Spinal cord (tissue), 10 donors: ENCODE data around the gene DENR. TPM values are rescaled to one million over a fixed set of nuclear protein-coding genes. Genes with fewer than 3 reads are reported as not detected.

Experiments
- DNase-seq, 6 donors: peaks; one replicate each; pipeline versions ENCODE4 v3.0.0 to v3.0.0-alpha.2; 2013 to 2015; ENCODE audit warnings: low spot score in 6 of 6, low read depth in 4 of 6
- H3K27ac ChIP-seq: one replicate; pipeline ENCODE4 v1.5.1; 2013; ENCODE audit warnings: low read depth, low read length, control low read depth
- H3K27me3 ChIP-seq: one replicate; pipeline ENCODE4 v1.6.1; 2013; ENCODE audit warnings: low read length; ENCODE audit not compliant: control insufficient read depth, insufficient read depth
- H3K36me3 ChIP-seq: one replicate; pipeline ENCODE4 v1.6.1; 2013; ENCODE audit warnings: low read length; ENCODE audit not compliant: control insufficient read depth, insufficient read depth
- H3K4me1 ChIP-seq: one replicate; pipeline ENCODE4 v1.6.1; 2013; ENCODE audit warnings: low read length; ENCODE audit not compliant: control insufficient read depth, insufficient read depth
- H3K4me3 ChIP-seq: one replicate; pipeline ENCODE4 v1.5.1; 2013; ENCODE audit warnings: low read depth, low read length, control low read depth
- H3K9me3 ChIP-seq: one replicate; pipeline ENCODE4 v1.6.1; 2013; ENCODE audit warnings: low read length; ENCODE audit not compliant: control insufficient read depth, insufficient read depth
- WGBS: methylation state at CpG from one replicate; pipeline ENCODE4 v1.1.5; 2013; ENCODE audit warnings: missing lambda C conversion rate; ENCODE audit not compliant: insufficient coverage; 5-methylcytosine and 5-hydroxymethylcytosine counted together
- polyA plus RNA-seq, 2 donors: library from polyadenylated mRNA; unstranded; fragments of 120-200 nt; gene quantifications; one replicate each; pipeline ENCODE4 v1.2.1, GENCODE V29; 2013; ENCODE audit not compliant: insufficient read length in 2 of 2
- small RNA-seq: library from RNA; depleted of rRNA; stranded (forward); fragments of <200 nt; gene quantifications from one replicate; pipeline ENCODE3, GENCODE V24; 2014; ENCODE audit warnings: low replicate concordance
- total RNA-seq, 2 donors: library from RNA; depleted of rRNA in 1 of 2; stranded (reverse); fragments of 120-200 nt in 1 of 2; fragments of >200 nt in 1 of 2; gene quantifications; one replicate each; pipeline versions ENCODE4 v1.2.3 to v1.2.4, GENCODE V29; 2013 to 2014
- donor health status: healthy.

Gene DENR
- total and polyA plus RNA-seq, 4 donors: 44.2 to 72.5 (median 59.2) TPM

- Histone ChIP-seq H3K4me1 (no peaks in the 10 kb centered on the region), H3K27me3 (no peaks in the 10 kb centered on the region), H3K9me3 (no peaks in the 10 kb centered on the region), H3K36me3 (peaks cover 2% of the 10 kb centered on the region), H3K27ac (no peak overlapping the region), H3K4me3 (no peak overlapping the region)
- no CpG with 5 or more reads among the region's 3 CpGs for WGBS
- no peak for DNase-seq
These were observed 59.2 kb downstream of the DENR start for GRCh38 chr12:122811777-122812176.

- H3K36me3 ChIP-seq: no peaks in the 10 kb centered on the region
- H3K4me1 ChIP-seq: no peaks in the 10 kb centered on the region
- no peak for DNase-seq
- H3K27ac ChIP-seq: no peak overlapping the region
- H3K4me3 ChIP-seq: no peak overlapping the region
- no peaks in the 10 kb centered on the region for H3K9me3 ChIP-seq
- no peaks in the 10 kb centered on the region for H3K27me3 ChIP-seq
- 90% methylated on average over 7 of the region's 10 CpGs for whole genome bisulfite sequencing
These were observed 60.7 kb downstream of the DENR start for GRCh38 chr12:122813310-122813713.

GRCh38 chr12:122819209-122819785 is 66.7 kb downstream of the DENR start:
- Histone ChIP-seq H3K4me3 (no peak overlapping the region), H3K36me3 (no peaks in the 10 kb centered on the region), H3K27me3 (no peaks in the 10 kb centered on the region), H3K4me1 (peaks cover 8% of the 10 kb centered on the region), H3K27ac (no peak overlapping the region), H3K9me3 (no peaks in the 10 kb centered on the region)
- WGBS: 34% methylated on average over 6 of the region's 10 CpGs
- peak in 2 of 6 donors; percentile 73 to 86 for DNase-seq

GRCh38 chr12:122820138-122820537 is 67.5 kb downstream of the DENR start:
- H3K36me3 ChIP-seq: no peaks in the 10 kb centered on the region
- no peaks in the 10 kb centered on the region for H3K27me3 ChIP-seq
- peaks cover 8% of the 10 kb centered on the region for H3K4me1 ChIP-seq
- no peak overlapping the region for H3K27ac ChIP-seq
- no peak for DNase-seq
- H3K9me3 ChIP-seq: no peaks in the 10 kb centered on the region
- no peak overlapping the region for H3K4me3 ChIP-seq
- 92% methylated on average over 6 of the region's 8 CpGs for WGBS

Small RNA genes lying within 50 kb of the gene (small RNA-seq; reads per million reads assigned to genes)
- gene AC026333.2: not detected
- gene RF00019: not detected

Other genes starting within 250 kb of the DENR start
- gene RSRC2, start 225.9 kb upstream of the DENR start, total RNA-seq: 10 to 100 TPM; 75.4 to 98.2 TPM
- gene RSRC2, start 225.9 kb upstream of the DENR start, polyA plus RNA-seq: 100 to 1,000 TPM; 148 to 159 TPM
- gene KNTC1, start 225.6 kb upstream of the DENR start, total RNA-seq: 10 to 100 TPM; 27.2 to 27.9 TPM
- 10 to 100 TPM; 15.0 to 23.8 TPM for gene KNTC1, start 225.6 kb upstream of the DENR start, polyA plus RNA-seq
- 1 to 10 TPM in 1 of 2 donors, under 1 TPM in 1; 0.44 to 1.1 TPM for gene HCAR2, start 49.5 kb upstream of the DENR start, total RNA-seq
- gene HCAR2, start 49.5 kb upstream of the DENR start, polyA plus RNA-seq: under 1 TPM; 0.25 to 0.26 TPM
- gene HCAR3, start 36.0 kb upstream of the DENR start, total RNA-seq: 1 to 10 TPM in 1 of 2 donors, under 1 TPM in 1; 0.44 to 1.3 TPM
- gene HCAR3, start 36.0 kb upstream of the DENR start, polyA plus RNA-seq: not detected
- 1 to 10 TPM; 1.7 to 8.0 TPM for gene HCAR1, start 22.0 kb upstream of the DENR start, total RNA-seq
- 1 to 10 TPM in 1 of 2 donors, under 1 TPM in 1; 0.84 to 2.1 TPM for gene HCAR1, start 22.0 kb upstream of the DENR start, polyA plus RNA-seq
- 1 to 10 TPM; 2.0 to 3.1 TPM for gene CCDC62, start 21.7 kb downstream of the DENR start, total RNA-seq
- 1 to 10 TPM in 1 of 2 donors, under 1 TPM in 1; 0.98 to 1.3 TPM for gene CCDC62, start 21.7 kb downstream of the DENR start, polyA plus RNA-seq
- 10 to 100 TPM; 37.5 to 43.0 TPM for gene HIP1R, start 82.6 kb downstream of the DENR start, total RNA-seq
- 10 to 100 TPM; 56.6 to 71.4 TPM for gene HIP1R, start 82.6 kb downstream of the DENR start, polyA plus RNA-seq
- gene VPS37B, start 143.3 kb downstream of the DENR start, total RNA-seq: 10 to 100 TPM; 13.7 to 23.4 TPM
- 10 to 100 TPM; 40.6 to 43.2 TPM for gene VPS37B, start 143.3 kb downstream of the DENR start, polyA plus RNA-seq
- gene ABCB9, start 213.6 kb downstream of the DENR start, total RNA-seq: 10 to 100 TPM; 12.5 to 15.7 TPM
- gene ABCB9, start 213.6 kb downstream of the DENR start, polyA plus RNA-seq: 10 to 100 TPM; 16.4 to 24.4 TPM
- 1 to 10 TPM; 6.5 to 7.8 TPM for gene OGFOD2, start 222.4 kb downstream of the DENR start, total RNA-seq
- 10 to 100 TPM; 13.3 to 19.1 TPM for gene OGFOD2, start 222.4 kb downstream of the DENR start, polyA plus RNA-seq
- gene ARL6IP4, start 227.9 kb downstream of the DENR start, total RNA-seq: 100 to 1,000 TPM in 1 of 2 donors, 10 to 100 TPM in 1; 44.3 to 207 TPM
- gene ARL6IP4, start 227.9 kb downstream of the DENR start, polyA plus RNA-seq: 100 to 1,000 TPM; 125 to 149 TPM